HepG2 (cell line): ENCODE results near the gene IQCN. TPM values are rescaled to one million over a fixed set of nuclear protein-coding genes. Genes with fewer than 3 reads are reported as not detected.
A peak's percentile ranks its signal among the peaks of the same experiment; 100 is the strongest.

Experiments used
- ATF7 ChIP-seq, 2 experiments: fragments of 450-650 bp in 1 of 2; sonication (generic) in 1 of 2; formaldehyde crosslinking in 1 of 2; IDR thresholded peaks; 2 replicates each; pipeline versions ENCODE4 v1.4.0 to v1.6.1; 2016 to 2020; ENCODE audit warnings: antibody characterized with exemption in 1 of 2, mild to moderate bottlenecking in 1 of 2, missing genetic modification reagents in 1 of 2
- E2F2 ChIP-seq: sonication (generic); formaldehyde crosslinking; IDR thresholded peaks from 2 replicates; pipeline ENCODE4 v1.4.0; 2020; ENCODE audit warnings: missing genetic modification reagents, borderline replicate concordance
- FOXM1 ChIP-seq: sonication (generic); formaldehyde crosslinking; IDR thresholded peaks from 2 replicates; pipeline ENCODE4 v1.5.0; 2020; ENCODE audit warnings: missing genetic modification reagents
- HCFC1 ChIP-seq: fragments of 150-350 bp; IDR thresholded peaks from 2 replicates; pipeline ENCODE4 v1.6.1; 2014; ENCODE audit warnings: low read depth, low read length
- MLLT10 ChIP-seq: sonication (generic); formaldehyde crosslinking; IDR thresholded peaks from 2 replicates; pipeline ENCODE4 v1.4.0; 2020; ENCODE audit warnings: missing genetic modification reagents
- MLXIP ChIP-seq: sonication (generic); formaldehyde crosslinking; IDR thresholded peaks from 2 replicates; pipeline ENCODE4 v1.9.0; 2021; ENCODE audit warnings: missing genetic modification reagents, borderline replicate concordance
- NKX3-1 ChIP-seq: sonication (generic); formaldehyde crosslinking; IDR thresholded peaks from 2 replicates; pipeline ENCODE4 v1.5.0; 2020; ENCODE audit warnings: missing genetic modification reagents
- PHB2 ChIP-seq: fragments of 450-650 bp; IDR thresholded peaks from 2 replicates; pipeline ENCODE4 v1.6.1; 2018; ENCODE audit not compliant: partially characterized antibody
- RARA ChIP-seq: IDR thresholded peaks from 2 replicates; pipeline ENCODE4 v1.6.1; 2016; ENCODE audit warnings: missing genetic modification reagents, missing compliant biosample characterization
- SALL1 ChIP-seq: sonication (generic); formaldehyde crosslinking; IDR thresholded peaks from 2 replicates; pipeline ENCODE4 v1.8.0; 2022; ENCODE audit warnings: mild to moderate bottlenecking, missing genetic modification reagents
- SIX4 ChIP-seq: sonication (generic); formaldehyde crosslinking; IDR thresholded peaks from 2 replicates; pipeline ENCODE4 v1.4.0; 2020; ENCODE audit warnings: missing genetic modification reagents
- SKI ChIP-seq: fragments of 450-650 bp; IDR thresholded peaks from one replicate; pipeline ENCODE4 v1.6.1; 2018; ENCODE audit warnings: mild to moderate bottlenecking; ENCODE audit not compliant: partially characterized antibody
- SMAD3 ChIP-seq: sonication (generic); formaldehyde crosslinking; IDR thresholded peaks from 2 replicates; pipeline ENCODE4 v1.4.0; 2020; ENCODE audit warnings: missing genetic modification reagents
- ZBTB42 ChIP-seq: sonication (generic); formaldehyde crosslinking; IDR thresholded peaks from 2 replicates; pipeline ENCODE4 v1.5.0; 2020; ENCODE audit warnings: mild to moderate bottlenecking, missing genetic modification reagents
- ZFP36L2 ChIP-seq: sonication (generic); formaldehyde crosslinking; IDR thresholded peaks from 2 replicates; pipeline ENCODE4 v1.4.0; 2020; ENCODE audit warnings: missing genetic modification reagents
- ZMYM4 ChIP-seq: sonication (generic); formaldehyde crosslinking; IDR thresholded peaks from 2 replicates; pipeline ENCODE4 v1.8.1; 2023; ENCODE audit warnings: mild to moderate bottlenecking, missing genetic modification reagents
- ZNF142 ChIP-seq: sonication (generic); formaldehyde crosslinking; IDR thresholded peaks from 2 replicates; pipeline ENCODE4 v1.4.0; 2020; ENCODE audit warnings: missing genetic modification reagents
- ZNF354B ChIP-seq: sonication (generic); formaldehyde crosslinking; IDR thresholded peaks from 2 replicates; pipeline ENCODE4 v1.8.0; 2022; ENCODE audit warnings: mild to moderate bottlenecking, missing genetic modification reagents
- ZNF549 ChIP-seq: sonication (generic); formaldehyde crosslinking; IDR thresholded peaks from 2 replicates; pipeline ENCODE4 v1.5.0; 2020; ENCODE audit warnings: missing genetic modification reagents
- ZNF773 ChIP-seq: sonication (generic); formaldehyde crosslinking; IDR thresholded peaks from 2 replicates; pipeline ENCODE4 v1.4.0; 2020; ENCODE audit warnings: missing genetic modification reagents, borderline replicate concordance
- polyA plus RNA-seq, 8 experiments: library from polyadenylated mRNA; depleted of rRNA in 3 of 8; stranded (reverse) in 7 of 8; unstranded in 1 of 8; fragments of >200 nt; fragmentation: Illumina TruSeq in 4 of 8; extraction: Trizol in 4 of 8; gene quantifications; 2 replicates each; pipeline versions ENCODE4 v1.2.1 to v1.2.3, GENCODE V29; 2011 to 2016; ENCODE audit warnings: low read depth in 4 of 8, missing spikeins in 1 of 8, mixed read lengths in 1 of 8; ENCODE audit not compliant: insufficient read depth in 1 of 8
- total RNA-seq, 5 experiments: library from RNA; depleted of rRNA; stranded (reverse); fragments of >200 nt; fragmentation: Illumina TruSeq; extraction: Trizol; gene quantifications; 2 replicates each; pipeline ENCODE4 v1.2.3, GENCODE V29; 2016; ENCODE audit warnings: low read depth in 1 of 5
- TF ChIP-seq, protein P1 (sequence below): sonication (generic); formaldehyde crosslinking; IDR thresholded peaks from 2 replicates; pipeline ENCODE4 v1.4.0; 2020; ENCODE audit warnings: missing genetic modification reagents

IQCN gene
- total and polyA plus RNA-seq, 2 of the 13 experiments (the other 11 are each of a cell fraction or from before 2014, with no cell fraction given), result 0.04 to 0.18 TPM

- no peak for TF ChIP-seq SIX4 (CRISPR knock-in tag)
- TF ChIP-seq ZMYM4 (CRISPR knock-in tag), result no peak; the same call in 1 of the 2 replicates
- no peak for TF ChIP-seq ZNF142
- no peak for TF ChIP-seq ZNF354B (CRISPR knock-in tag)
- TF ChIP-seq ZFP36L2 (CRISPR knock-in tag), result no peak
- TF ChIP-seq PHB2, result no peak
- TF ChIP-seq SKI, result peak; percentile 43
- peak; percentile 68 for TF ChIP-seq SALL1 (CRISPR knock-in tag)
- TF ChIP-seq RARA (CRISPR knock-in tag), result peak; percentile 54
- TF ChIP-seq ATF7 (IDR thresholded peaks at IDR 0.05), result no peak
- TF ChIP-seq ATF7 (CRISPR knock-in tag; IDR thresholded peaks at IDR 0.05), result peak; percentile 32; the same call in 1 of the 2 replicates
- TF ChIP-seq, protein P1, sequence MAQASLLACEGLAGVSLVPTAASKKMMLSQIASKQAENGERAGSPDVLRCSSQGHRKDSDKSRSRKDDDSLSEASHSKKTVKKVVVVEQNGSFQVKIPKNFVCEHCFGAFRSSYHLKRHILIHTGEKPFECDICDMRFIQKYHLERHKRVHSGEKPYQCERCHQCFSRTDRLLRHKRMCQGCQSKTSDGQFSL, result no peak
- TF ChIP-seq NKX3-1 (CRISPR knock-in tag), result no peak
- no peak for TF ChIP-seq MLLT10
- TF ChIP-seq FOXM1, result no peak
- TF ChIP-seq MLXIP, result no peak
- no peak for TF ChIP-seq E2F2
- TF ChIP-seq ZNF549, result no peak
- peak; percentile 62 for TF ChIP-seq ZBTB42
- TF ChIP-seq ZNF773 (CRISPR knock-in tag), result no peak
- TF ChIP-seq SMAD3 (CRISPR knock-in tag), result no peak
- no peak for TF ChIP-seq HCFC1
These were observed 617 bp upstream of the IQCN start (continued) for GRCh38 chr19:18274781-18275356.
